SU-DHL-6 (cell line): Measurements from ENCODE around the gene TNIK.

Experiments used
- EZH2phosphoT487 ChIP-seq: fragments of 200-600 bp; sonication (generic), shearing (Covaris generic); conservative IDR thresholded peaks from 2 replicates; pipeline ENCODE4 v1.6.1; 2018; ENCODE audit warnings: mild to moderate bottlenecking, antibody characterized with exemption, low read length, moderate library complexity, mixed read lengths
- TF ChIP-seq, protein P1 (sequence below): fragments of 200-600 bp; sonication (generic); IDR thresholded peaks from one replicate; pipeline ENCODE4 v1.5.1; 2017; ENCODE audit warnings: antibody characterized with exemption, mild to moderate bottlenecking, low read length, moderate library complexity; ENCODE audit not compliant: insufficient read depth, poor library complexity, severe bottlenecking

DNA sequence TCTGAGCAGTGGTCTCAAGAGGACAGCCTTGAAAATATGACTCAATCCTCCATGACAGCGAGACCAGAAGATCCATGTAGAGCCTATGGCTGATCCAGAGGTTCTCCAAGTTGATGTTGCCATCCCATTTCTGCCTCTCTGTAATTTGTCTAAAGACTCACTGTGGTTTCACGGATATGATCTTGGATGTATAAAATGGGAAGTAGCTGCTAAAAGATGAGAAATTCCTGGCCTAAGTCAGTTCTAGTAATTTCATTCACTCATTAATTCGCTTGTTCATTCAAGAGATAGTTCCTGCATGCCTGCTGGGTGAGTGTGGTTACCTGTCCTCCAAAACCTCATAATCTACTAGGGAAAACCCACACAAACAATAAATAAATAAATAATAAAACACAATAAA is 145.9 kb downstream of the TNIK start:
- TF ChIP-seq, protein P1, sequence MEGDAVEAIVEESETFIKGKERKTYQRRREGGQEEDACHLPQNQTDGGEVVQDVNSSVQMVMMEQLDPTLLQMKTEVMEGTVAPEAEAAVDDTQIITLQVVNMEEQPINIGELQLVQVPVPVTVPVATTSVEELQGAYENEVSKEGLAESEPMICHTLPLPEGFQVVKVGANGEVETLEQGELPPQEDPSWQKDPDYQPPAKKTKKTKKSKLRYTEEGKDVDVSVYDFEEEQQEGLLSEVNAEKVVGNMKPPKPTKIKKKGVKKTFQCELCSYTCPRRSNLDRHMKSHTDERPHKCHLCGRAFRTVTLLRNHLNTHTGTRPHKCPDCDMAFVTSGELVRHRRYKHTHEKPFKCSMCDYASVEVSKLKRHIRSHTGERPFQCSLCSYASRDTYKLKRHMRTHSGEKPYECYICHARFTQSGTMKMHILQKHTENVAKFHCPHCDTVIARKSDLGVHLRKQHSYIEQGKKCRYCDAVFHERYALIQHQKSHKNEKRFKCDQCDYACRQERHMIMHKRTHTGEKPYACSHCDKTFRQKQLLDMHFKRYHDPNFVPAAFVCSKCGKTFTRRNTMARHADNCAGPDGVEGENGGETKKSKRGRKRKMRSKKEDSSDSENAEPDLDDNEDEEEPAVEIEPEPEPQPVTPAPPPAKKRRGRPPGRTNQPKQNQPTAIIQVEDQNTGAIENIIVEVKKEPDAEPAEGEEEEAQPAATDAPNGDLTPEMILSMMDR = no peak
- TF ChIP-seq EZH2phosphoT487 = no peak
